ENCODE data around the gene BMPR1A.
"Not testable (repeated sequence)": the region's sequence is repeated elsewhere in the genome, so short reads cannot be mapped to it uniquely, and the experiment has no call there.

BMPR1A gene

DNA sequence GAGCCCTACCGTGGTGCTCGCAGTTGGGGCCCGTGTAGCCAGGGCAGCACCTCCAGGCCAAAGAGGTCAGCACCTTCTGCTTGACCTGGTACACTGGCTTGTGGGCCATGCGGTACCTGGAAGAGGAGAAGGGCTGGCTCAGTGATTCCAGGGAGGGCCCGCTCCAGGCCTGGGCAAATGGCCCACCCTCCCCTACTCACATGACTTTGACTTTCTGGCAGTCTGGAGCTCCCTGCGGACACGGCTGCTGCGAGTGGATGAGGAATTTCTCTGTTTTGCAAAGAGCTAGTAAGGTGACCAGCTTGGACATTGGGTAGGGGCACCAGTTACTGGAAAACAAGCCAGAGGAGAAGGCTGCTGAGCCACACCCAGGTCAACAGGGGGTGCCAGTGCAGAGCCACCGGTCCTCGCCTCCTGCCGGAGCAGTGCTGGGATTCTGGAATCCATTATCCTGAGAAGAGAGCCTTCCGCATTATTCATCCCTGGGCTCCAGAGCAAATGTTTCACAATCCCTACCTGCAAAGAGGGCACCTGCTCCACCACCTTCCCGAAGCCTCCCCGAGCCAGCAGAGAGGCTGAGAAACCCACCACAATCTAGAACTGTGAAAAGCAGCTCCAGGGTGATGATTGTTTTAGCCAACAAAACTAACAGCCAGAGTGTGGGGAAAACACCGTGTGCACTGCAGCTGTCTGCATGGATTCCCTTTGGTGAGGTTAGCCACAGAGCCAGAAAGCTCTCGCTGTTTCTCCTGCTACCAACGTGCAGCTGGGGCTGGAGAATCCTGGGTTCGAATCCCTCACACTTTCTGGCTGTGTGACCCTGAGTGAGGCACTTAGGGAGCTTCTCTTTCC, 189.2 kb downstream of the BMPR1A start:
- ChIA-PET POLR2A (no interaction called here), CTCF (interaction anchor here (0.9 to 1.0 kb wide), 2 partner anchors 20 to 22 kb away, joined by 3 read pairs; no protein-coding TSS in a partner anchor)
- Histone ChIP-seq H3K4me3 (ENCODE audit: control insufficient read depth in 1 of 7, extremely low read depth in 1 of 7, insufficient read depth in 4 of 7, low read depth in 2 of 7, low read length in 6 of 7) (no peak overlapping the region), H3K36me3 (ENCODE audit: control insufficient read depth in 4 of 4, insufficient read depth in 4 of 4, low read length in 3 of 4) (no peaks in the 10 kb centered on the region), H3K27ac (ENCODE audit: insufficient read depth in 1 of 2, low read depth in 1 of 2, low read length in 2 of 2, poor library complexity in 1 of 2, severe bottlenecking in 2 of 2) (no peak overlapping the region), H3K9me3 (ENCODE audit: control extremely low read depth in 1 of 5, control insufficient read depth in 4 of 5, insufficient read depth in 2 of 5, low read depth in 1 of 5, low read length in 4 of 5) (no peaks in the 10 kb centered on the region), H3K27me3 (replicated peaks in 2 of 5; ENCODE audit: control insufficient read depth in 4 of 5, insufficient read depth in 5 of 5, low read length in 4 of 5) (no peaks in the 10 kb centered on the region), H3K4me1 (ENCODE audit: control extremely low read depth in 1 of 4, control insufficient read depth in 4 of 4, insufficient read depth in 4 of 4, low read length in 3 of 4) (no peaks in the 10 kb centered on the region)
- 93% methylated on average over 15 of the region's 18 CpGs for WGBS (ENCODE audit: insufficient coverage)
- no peak for DNase-seq

DNA sequence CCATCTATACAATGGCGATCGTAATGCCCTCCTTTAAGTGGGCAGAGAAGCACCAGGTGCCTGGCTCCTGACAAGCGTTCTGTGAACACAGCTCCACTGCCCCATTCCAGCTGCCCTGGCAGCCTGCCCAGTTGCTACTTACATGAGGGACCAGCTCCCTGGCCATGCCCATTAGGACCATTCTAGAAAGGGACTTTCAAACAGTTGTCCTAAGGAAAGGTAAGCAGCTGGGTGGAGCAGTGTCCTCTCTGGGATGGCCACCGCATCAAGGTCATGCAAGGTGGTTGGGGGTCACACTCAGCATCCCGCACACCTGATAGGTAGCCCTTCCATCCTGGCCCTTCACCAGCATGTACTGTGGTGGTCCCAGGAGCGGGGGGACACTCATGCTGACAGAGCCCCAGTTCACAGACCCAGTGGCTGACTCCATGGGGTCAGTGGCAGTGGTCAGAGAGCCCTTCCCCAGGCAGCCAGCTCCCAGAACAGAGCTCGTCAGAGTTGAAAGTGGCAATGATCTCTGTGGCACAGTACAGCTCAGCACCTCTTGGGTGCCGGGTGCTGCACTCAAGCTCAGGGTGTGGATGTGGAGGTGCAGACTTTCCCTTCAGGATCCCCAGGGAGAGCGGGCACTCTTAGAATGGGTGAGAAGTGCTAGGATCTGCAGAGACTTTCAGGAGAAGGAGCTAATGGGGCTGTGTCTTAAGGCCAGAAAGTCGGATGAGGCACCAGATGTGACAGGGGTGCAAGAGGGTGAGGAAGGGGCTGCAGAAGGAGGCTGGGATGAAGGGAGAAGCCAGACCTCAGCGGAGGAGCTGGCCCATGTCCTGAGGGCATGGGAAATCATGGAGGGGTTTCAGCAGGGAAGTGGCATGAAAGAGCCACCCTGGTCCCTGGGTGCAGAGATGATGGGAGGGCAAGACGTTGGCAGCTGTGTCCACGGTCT, 190.1 kb downstream of the BMPR1A start:
- no peaks in the 10 kb centered on the region for H3K4me1 ChIP-seq (ENCODE audit: control extremely low read depth in 1 of 4, control insufficient read depth in 4 of 4, insufficient read depth in 4 of 4, low read length in 3 of 4)
- ChIA-PET POLR2A (no interaction called here), CTCF (interaction anchor here (1.0 to 1.4 kb wide), 2 partner anchors 8 to 21 kb away, joined by 3 to 6 read pairs; no protein-coding TSS in a partner anchor)
- H3K36me3 ChIP-seq (ENCODE audit: control insufficient read depth in 4 of 4, insufficient read depth in 4 of 4, low read length in 3 of 4): no peaks in the 10 kb centered on the region
- DNase-seq: no peak
- H3K27me3 ChIP-seq (replicated peaks in 2 of 5; ENCODE audit: control insufficient read depth in 4 of 5, insufficient read depth in 5 of 5, low read length in 4 of 5): no peaks in the 10 kb centered on the region
- H3K9me3 ChIP-seq (ENCODE audit: control extremely low read depth in 1 of 5, control insufficient read depth in 4 of 5, insufficient read depth in 2 of 5, low read depth in 1 of 5, low read length in 4 of 5): peaks cover 0 to 2% (median 0%) of the 10 kb centered on the region in 5 experiments
- 98% methylated on average over 13 of the region's 13 CpGs for WGBS (ENCODE audit: insufficient coverage)
- H3K27ac ChIP-seq (ENCODE audit: insufficient read depth in 1 of 2, low read depth in 1 of 2, low read length in 2 of 2, poor library complexity in 1 of 2, severe bottlenecking in 2 of 2): no peak overlapping the region
- no peak overlapping the region for H3K4me3 ChIP-seq (ENCODE audit: control insufficient read depth in 1 of 7, extremely low read depth in 1 of 7, insufficient read depth in 4 of 7, low read depth in 2 of 7, low read length in 6 of 7)

DNA sequence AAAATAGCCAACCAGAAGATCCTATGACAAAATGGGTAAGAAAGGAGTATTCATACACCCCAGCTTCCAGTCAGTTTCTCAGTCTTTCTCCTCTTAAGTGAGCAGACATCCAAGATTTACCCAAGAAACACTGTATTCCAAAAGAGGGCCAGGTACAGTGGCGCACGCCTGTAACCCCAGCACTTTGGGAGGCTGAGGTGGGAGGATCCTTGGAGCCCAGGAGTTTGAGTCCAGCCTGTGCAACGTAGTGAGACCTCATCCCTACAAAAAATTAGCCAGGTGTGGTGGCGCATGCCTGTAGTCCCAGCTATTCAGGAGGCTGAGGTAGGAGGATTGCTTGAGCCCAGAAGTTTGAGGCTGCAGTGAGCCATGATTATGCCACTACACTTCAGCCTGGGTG, 191.4 kb downstream of the BMPR1A start:
- H3K4me1 ChIP-seq (ENCODE audit: control extremely low read depth in 1 of 4, control insufficient read depth in 4 of 4, insufficient read depth in 4 of 4, low read length in 3 of 4); POLR2A ChIA-PET; H3K27ac ChIP-seq (ENCODE audit: insufficient read depth in 1 of 2, low read depth in 1 of 2, low read length in 2 of 2, poor library complexity in 1 of 2, severe bottlenecking in 2 of 2); H3K4me3 ChIP-seq (ENCODE audit: control insufficient read depth in 1 of 7, extremely low read depth in 1 of 7, insufficient read depth in 4 of 7, low read depth in 2 of 7, low read length in 6 of 7); DNase-seq; H3K36me3 ChIP-seq (ENCODE audit: control insufficient read depth in 4 of 4, insufficient read depth in 4 of 4, low read length in 3 of 4); H3K9me3 ChIP-seq (ENCODE audit: control extremely low read depth in 1 of 5, control insufficient read depth in 4 of 5, insufficient read depth in 2 of 5, low read depth in 1 of 5, low read length in 4 of 5); H3K27me3 ChIP-seq (replicated peaks in 2 of 5; ENCODE audit: control insufficient read depth in 4 of 5, insufficient read depth in 5 of 5, low read length in 4 of 5): not testable (repeated sequence)
- 97% methylated on average over 4 of the region's 4 CpGs for WGBS (ENCODE audit: insufficient coverage)
- CTCF ChIA-PET: interaction anchor here (1.4 kb wide), 1 partner anchor 9 kb away, joined by 6 read pairs; no protein-coding TSS in a partner anchor

DNA sequence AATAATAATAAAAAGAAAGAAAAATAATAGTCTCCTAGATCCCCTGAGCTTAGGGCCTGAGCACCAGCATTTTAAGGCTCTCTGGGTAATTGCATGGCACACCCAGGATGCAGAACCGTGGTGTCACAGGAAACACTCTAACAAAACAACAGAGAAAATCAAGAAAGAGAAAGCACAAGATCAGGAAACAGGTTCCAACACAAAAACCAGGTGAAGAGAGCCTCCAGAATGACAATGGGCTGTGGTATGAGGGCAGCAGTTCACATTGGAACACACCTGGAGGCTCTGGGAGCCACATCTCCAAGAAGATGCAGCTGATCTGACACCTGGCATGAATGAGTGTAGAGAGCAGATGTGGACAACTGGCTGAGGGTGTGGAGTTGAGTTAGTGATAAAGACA, 193.9 kb downstream of the BMPR1A start:
- ChIA-PET POLR2A (no interaction called here), CTCF (no interaction called here)
- Histone ChIP-seq H3K4me1 (ENCODE audit: control extremely low read depth in 1 of 4, control insufficient read depth in 4 of 4, insufficient read depth in 4 of 4, low read length in 3 of 4) (peaks cover 0 to under 1% (median under 1%) of the 10 kb centered on the region in 4 experiments), H3K9me3 (ENCODE audit: control extremely low read depth in 1 of 5, control insufficient read depth in 4 of 5, insufficient read depth in 2 of 5, low read depth in 1 of 5, low read length in 4 of 5) (peaks cover 0 to 14% (median 4%) of the 10 kb centered on the region in 5 experiments), H3K27me3 (replicated peaks in 2 of 5; ENCODE audit: control insufficient read depth in 4 of 5, insufficient read depth in 5 of 5, low read length in 4 of 5) (no peaks in the 10 kb centered on the region), H3K4me3 (ENCODE audit: control insufficient read depth in 1 of 7, extremely low read depth in 1 of 7, insufficient read depth in 4 of 7, low read depth in 2 of 7, low read length in 6 of 7) (no peak overlapping the region), H3K36me3 (ENCODE audit: control insufficient read depth in 4 of 4, insufficient read depth in 4 of 4, low read length in 3 of 4) (no peaks in the 10 kb centered on the region), H3K27ac (ENCODE audit: insufficient read depth in 1 of 2, low read depth in 1 of 2, low read length in 2 of 2, poor library complexity in 1 of 2, severe bottlenecking in 2 of 2) (no peak overlapping the region)
- whole genome bisulfite sequencing (ENCODE audit: insufficient coverage): 20% methylated on average over 1 of the region's 1 CpG
- no peak for DNase-seq

- peaks cover 0 to 14% (median 4%) of the 10 kb centered on the region in 5 experiments for H3K9me3 ChIP-seq (ENCODE audit: control extremely low read depth in 1 of 5, control insufficient read depth in 4 of 5, insufficient read depth in 2 of 5, low read depth in 1 of 5, low read length in 4 of 5)
- no peak overlapping the region for H3K27ac ChIP-seq (ENCODE audit: insufficient read depth in 1 of 2, low read depth in 1 of 2, low read length in 2 of 2, poor library complexity in 1 of 2, severe bottlenecking in 2 of 2)
- ChIA-PET POLR2A (no interaction called here), CTCF (interaction anchor here (1.1 kb wide), 1 partner anchor 10 kb away, joined by 3 read pairs; no protein-coding TSS in a partner anchor)
- no peaks in the 10 kb centered on the region for H3K27me3 ChIP-seq (replicated peaks in 2 of 5; ENCODE audit: control insufficient read depth in 4 of 5, insufficient read depth in 5 of 5, low read length in 4 of 5)
- no peak overlapping the region for H3K4me3 ChIP-seq (ENCODE audit: control insufficient read depth in 1 of 7, extremely low read depth in 1 of 7, insufficient read depth in 4 of 7, low read depth in 2 of 7, low read length in 6 of 7)
- peaks cover 0 to 9% (median 5%) of the 10 kb centered on the region in 4 experiments for H3K4me1 ChIP-seq (ENCODE audit: control extremely low read depth in 1 of 4, control insufficient read depth in 4 of 4, insufficient read depth in 4 of 4, low read length in 3 of 4)
- H3K36me3 ChIP-seq (ENCODE audit: control insufficient read depth in 4 of 4, insufficient read depth in 4 of 4, low read length in 3 of 4): no peaks in the 10 kb centered on the region
- DNase-seq: no peak
Observed at GRCh38 chr10:86951184-86951761, 194.9 kb downstream of the BMPR1A start.

- Histone ChIP-seq H3K27me3 (replicated peaks in 2 of 5; ENCODE audit: control insufficient read depth in 4 of 5, insufficient read depth in 5 of 5, low read length in 4 of 5) (no peaks in the 10 kb centered on the region), H3K4me3 (ENCODE audit: control insufficient read depth in 1 of 7, extremely low read depth in 1 of 7, insufficient read depth in 4 of 7, low read depth in 2 of 7, low read length in 6 of 7) (no peak overlapping the region), H3K9me3 (ENCODE audit: control extremely low read depth in 1 of 5, control insufficient read depth in 4 of 5, insufficient read depth in 2 of 5, low read depth in 1 of 5, low read length in 4 of 5) (peaks cover 0 to 14% (median 4%) of the 10 kb centered on the region in 5 experiments), H3K4me1 (ENCODE audit: control extremely low read depth in 1 of 4, control insufficient read depth in 4 of 4, insufficient read depth in 4 of 4, low read length in 3 of 4) (peaks cover 0 to 10% (median 5%) of the 10 kb centered on the region in 4 experiments), H3K27ac (ENCODE audit: insufficient read depth in 1 of 2, low read depth in 1 of 2, low read length in 2 of 2, poor library complexity in 1 of 2, severe bottlenecking in 2 of 2) (no peak overlapping the region), H3K36me3 (ENCODE audit: control insufficient read depth in 4 of 4, insufficient read depth in 4 of 4, low read length in 3 of 4) (no peaks in the 10 kb centered on the region)
- CTCF ChIA-PET: no interaction called here
- DNase-seq: no peak
- POLR2A ChIA-PET: no interaction called here
- WGBS (ENCODE audit: insufficient coverage): 97% methylated on average over 5 of the region's 7 CpGs
Observed at GRCh38 chr10:86952106-86952505, 195.7 kb downstream of the BMPR1A start.

Data from common myeloid progenitor, CD34-positive (primary cell).